Fibroblast of lung (primary cell): ENCODE data around the gene ATP8A1.

Experiments used
- CTCF ChIP-seq, 2 donors: IDR thresholded peaks in 1 of 2; conservative IDR thresholded peaks in 1 of 2; 1 replicate in 1 of 2; 2 replicates in 1 of 2; pipeline ENCODE4 v1.5.1; 2011 to 2012; ENCODE audit warnings: low read length in 2 of 2, control low read depth in 1 of 2, inconsistent platforms in 1 of 2, low read depth in 1 of 2, mild to moderate bottlenecking in 1 of 2
- EZH2 ChIP-seq: IDR thresholded peaks from 2 replicates; pipeline ENCODE4 v1.5.1; 2012; ENCODE audit warnings: low read length, control low read depth, mild to moderate bottlenecking; ENCODE audit errors: missing control alignments

GRCh38 chr4:42398871-42399331, 258.0 kb downstream of the ATP8A1 start:
- TF ChIP-seq CTCF (conservative IDR thresholded peaks at IDR 0.05 in 1 of 2, IDR thresholded peaks at IDR 0.05 in 1 of 2; ENCODE audit: low read depth in 1 of 2, low read length in 2 of 2), result no peak
- TF ChIP-seq EZH2, result no peak
